OCI-M1 (cell line): ENCODE results near the gene NPTXR.

Experiments used
- DNase-seq: peaks from one replicate; lab custom pipeline; 2025; lab: John Stamatoyannopoulos, UW

The NPTXR gene

GRCh38 chr22:38799265-38800002 lies 44.4 kb downstream of the NPTXR start:
- no peak for DNase-seq

- DNase-seq: no peak
Observed at GRCh38 chr22:38798496-38798895, 45.3 kb downstream of the NPTXR start.

GRCh38 chr22:38796262-38796957 lies 47.4 kb downstream of the NPTXR start:
- no peak for DNase-seq

GRCh38 chr22:38795569-38795968 lies 48.3 kb downstream of the NPTXR start:
- no peak for DNase-seq

- peak; percentile 98 for DNase-seq
Observed at GRCh38 chr22:38793721-38794466, 49.9 kb downstream of the NPTXR start, which contains the start of gene DNAL4. TSS of gene DNAL4 (minus strand) at chr22:38794143. CDS start at chr22:38782731, 11,412 bp downstream.

- no peak for DNase-seq
Observed at GRCh38 chr22:38793317-38793716, 50.5 kb downstream of the NPTXR start.

GRCh38 chr22:38792833-38793232 lies 51.0 kb downstream of the NPTXR start:
- DNase-seq: no peak

- no peak for DNase-seq
Observed at GRCh38 chr22:38789606-38790005, 54.2 kb downstream of the NPTXR start.

GRCh38 chr22:38788846-38789245 lies 55.0 kb downstream of the NPTXR start:
- no peak for DNase-seq

GRCh38 chr22:38788021-38788816 lies 55.6 kb downstream of the NPTXR start:
- no peak for DNase-seq

- DNase-seq: no peak
Observed at GRCh38 chr22:38786631-38787030, 57.2 kb downstream of the NPTXR start.

GRCh38 chr22:38784856-38785255 lies 59.0 kb downstream of the NPTXR start:
- no peak for DNase-seq

GRCh38 chr22:38784035-38784434 lies 59.8 kb downstream of the NPTXR start:
- no peak for DNase-seq

GRCh38 chr22:38783095-38783615 lies 60.7 kb downstream of the NPTXR start:
- no peak for DNase-seq

- peak; percentile 50 for DNase-seq
Observed at GRCh38 chr22:38782402-38783094, 61.3 kb downstream of the NPTXR start.

GRCh38 chr22:38781033-38781432 lies 62.8 kb downstream of the NPTXR start:
- DNase-seq: no peak

GRCh38 chr22:38777087-38777671 lies 66.6 kb downstream of the NPTXR start:
- DNase-seq: no peak

GRCh38 chr22:38776086-38776485 lies 67.7 kb downstream of the NPTXR start:
- DNase-seq: no peak

- DNase-seq: no peak
Observed at GRCh38 chr22:38775656-38776055, 68.2 kb downstream of the NPTXR start.

- DNase-seq: no peak
Observed at GRCh38 chr22:38774496-38775166, 69.2 kb downstream of the NPTXR start.
